C4-2B (cell line): ENCODE data around the gene ARID5B.

Experiments
- CTCF ChIP-seq: fragments of 450-650 bp; conservative IDR thresholded peaks from 2 replicates; pipeline ENCODE4 v1.5.1; 2017; ENCODE audit warnings: mild to moderate bottlenecking
- ZFX ChIP-seq: fragments of 450-650 bp; IDR thresholded peaks from 2 replicates; pipeline ENCODE4 v1.6.1; 2017

- TF ChIP-seq CTCF (peak; percentile 33), ZFX (no peak)
These were observed 1.9 kb downstream of the ARID5B start for GRCh38 chr10:61903221-61903927.
